IMR-90 (cell line): ENCODE measurements around the gene NPPB. TPM values are rescaled to one million over a fixed set of nuclear protein-coding genes. Genes with fewer than 3 reads are reported as not detected.

Experiments used
- ATAC-seq: fragments of 200-7000 bp; cut with Tn5 transposase; 2 replicates; pipeline ENCODE4 v1.9.1; 2020; ENCODE audit warnings: low read depth, mild to moderate bottlenecking, moderate library complexity
- BruUV-seq: library from RNA; stranded (reverse); fragments of 400-500 nt; replicated peaks from 2 replicates; lab custom pipeline; 2021; lab: Mats Ljungman, UMichigan
- CTCF ChIA-PET: fragments of 300-600 bp; formaldehyde crosslinking; extraction: SDS; loops from one replicate; lab custom pipeline; 2021; ENCODE audit warnings: antibody characterized with exemption; lab: Yijun Ruan, JAX
- POLR2A ChIA-PET: fragments of 300-600 bp; sonication (Branson Sonifier 250); formaldehyde crosslinking; loops from one replicate; lab custom pipeline; 2022; ENCODE audit warnings: antibody characterized with exemption; ENCODE audit not compliant: unreplicated experiment; lab: Charles Lee
- DNase-seq: peaks from one replicate; pipeline ENCODE4 v3.0.0; 2013
- H2AFZ ChIP-seq: replicated peaks from 2 replicates; pipeline ENCODE3; 2013; ENCODE audit warnings: low read length, mild to moderate bottlenecking; ENCODE audit not compliant: poor library complexity
- H2AK5ac ChIP-seq: 2 replicates; pipeline ENCODE4 v1.6.1; 2013; ENCODE audit warnings: low read depth, low read length, inconsistent platforms
- H2AK9ac ChIP-seq: replicated peaks from 2 replicates; pipeline ENCODE3; 2013; ENCODE audit warnings: mild to moderate bottlenecking, low read depth, low read length, moderate library complexity; ENCODE audit not compliant: poor library complexity
- H2BK120ac ChIP-seq: 2 replicates; pipeline ENCODE4 v1.6.1; 2013; ENCODE audit warnings: low read depth, low read length, inconsistent platforms
- H2BK15ac ChIP-seq: 3 replicates; pipeline ENCODE4 v1.6.1; 2013; ENCODE audit warnings: low read depth, low read length, inconsistent platforms
- H2BK20ac ChIP-seq: 2 replicates; pipeline ENCODE4 v1.6.1; 2013; ENCODE audit warnings: low read depth, mild to moderate bottlenecking, inconsistent platforms, low read length, moderate library complexity
- H2BK5ac ChIP-seq: 2 replicates; pipeline ENCODE4 v1.6.1; 2013; ENCODE audit warnings: mild to moderate bottlenecking, low read depth, low read length, inconsistent platforms; ENCODE audit not compliant: poor library complexity, severe bottlenecking
- H3K14ac ChIP-seq: replicated peaks from 2 replicates; pipeline ENCODE4 v1.6.1; 2013; ENCODE audit warnings: low read depth, low read length, inconsistent platforms
- H3K18ac ChIP-seq: 2 replicates; pipeline ENCODE4 v1.6.1; 2013; ENCODE audit warnings: low read depth, low read length, control low read depth
- H3K23ac ChIP-seq: 2 replicates; pipeline ENCODE4 v1.6.1; 2013; ENCODE audit warnings: low read depth, low read length, inconsistent platforms
- H3K27ac ChIP-seq: 2 replicates; pipeline ENCODE4 v1.5.1; 2013; ENCODE audit warnings: mild to moderate bottlenecking, control low read depth, low read length; ENCODE audit not compliant: insufficient read depth
- H3K27me3 ChIP-seq: 2 replicates; pipeline ENCODE4 v1.6.1; 2013; ENCODE audit warnings: low read length; ENCODE audit not compliant: control insufficient read depth, insufficient read depth
- H3K36me3 ChIP-seq: 2 replicates; pipeline ENCODE4 v1.6.1; 2013; ENCODE audit warnings: low read length, mixed read lengths; ENCODE audit not compliant: control insufficient read depth, insufficient read depth
- H3K4ac ChIP-seq: 2 replicates; pipeline ENCODE4 v1.6.1; 2013; ENCODE audit warnings: low read depth, low read length, inconsistent platforms
- H3K4me1 ChIP-seq: 2 replicates; pipeline ENCODE4 v1.6.1; 2013; ENCODE audit warnings: low read length, mixed read lengths; ENCODE audit not compliant: control insufficient read depth, insufficient read depth
- H3K4me2 ChIP-seq: 2 replicates; pipeline ENCODE4 v1.6.1; 2013; ENCODE audit warnings: low read depth, mild to moderate bottlenecking, control low read depth, low read length, moderate library complexity
- H3K4me3 ChIP-seq: 2 replicates; pipeline ENCODE4 v1.5.1; 2013; ENCODE audit warnings: low read depth, mild to moderate bottlenecking, control low read depth, low read length, moderate library complexity; ENCODE audit not compliant: insufficient read depth
- H3K56ac ChIP-seq: 2 replicates; pipeline ENCODE4 v1.6.1; 2013; ENCODE audit warnings: low read length, inconsistent platforms; ENCODE audit not compliant: insufficient read depth; ENCODE audit errors: extremely low read depth
- H3K79me1 ChIP-seq, 2 experiments: 2 replicates each; pipeline ENCODE4 v1.6.1; 2013; ENCODE audit warnings: low read length in 2 of 2, inconsistent platforms in 1 of 2, low read depth in 1 of 2
- H3K9ac ChIP-seq: 2 replicates; pipeline ENCODE4 v1.6.1; 2013; ENCODE audit warnings: low read depth, low read length, control low read depth
- H3K9me1 ChIP-seq: 2 replicates; pipeline ENCODE4 v1.6.1; 2013; ENCODE audit warnings: low read length, inconsistent platforms; ENCODE audit not compliant: insufficient read depth
- H3K9me3 ChIP-seq: 2 replicates; pipeline ENCODE4 v1.6.1; 2013; ENCODE audit warnings: low read length; ENCODE audit not compliant: control insufficient read depth, insufficient read depth
- H4K20me1 ChIP-seq: 2 replicates; pipeline ENCODE4 v1.6.1; 2013; ENCODE audit warnings: low read length, inconsistent platforms; ENCODE audit not compliant: insufficient read depth
- H4K5ac ChIP-seq: 2 replicates; pipeline ENCODE4 v1.6.1; 2013; ENCODE audit warnings: mild to moderate bottlenecking, low read depth, low read length, control low read depth
- H4K8ac ChIP-seq, 2 experiments: 2 replicates each; pipeline ENCODE4 v1.6.1; 2013; ENCODE audit warnings: low read depth in 2 of 2, low read length in 2 of 2, control low read depth in 1 of 2, inconsistent platforms in 1 of 2
- H4K91ac ChIP-seq: 2 replicates; pipeline ENCODE4 v1.6.1; 2013; ENCODE audit warnings: low read depth, low read length, inconsistent platforms; ENCODE audit not compliant: insufficient read depth
- CHD1 ChIP-seq: IDR thresholded peaks from 2 replicates; pipeline ENCODE4 v1.6.1; 2012; ENCODE audit warnings: low read depth, low read length, improper control_type of control experiment
- RFX5 ChIP-seq: IDR thresholded peaks from 2 replicates; pipeline ENCODE4 v1.8.0; 2012; ENCODE audit warnings: low read depth, mild to moderate bottlenecking, low read length, moderate library complexity
- WGBS, 2 experiments: methylation state at CpG; one replicate each; pipeline versions ENCODE4 v1.1.5 to v1.1.7; 2013; ENCODE audit warnings: missing lambda C conversion rate in 2 of 2; ENCODE audit not compliant: insufficient read length in 1 of 2; ENCODE audit errors: extremely low coverage in 2 of 2; 5-methylcytosine and 5-hydroxymethylcytosine counted together
- dilution Hi-C: fragments of 300-500 bp; cut with HindIII; formaldehyde crosslinking; loops from one replicate; pipeline ENCODE4 v1.14.3; 2018; ENCODE audit warnings: low sequenced_read_pairs; ENCODE audit not compliant: unreplicated experiment
- in situ Hi-C: fragments of 300-500 bp; cut with MboI; formaldehyde crosslinking; loops from 3 replicates; pipeline ENCODE4 v1.14.3; 2019; ENCODE audit warnings: low sequenced_read_pairs, inconsistent platforms, mixed read lengths
- intact Hi-C: fragments of 100-400 bp; cut with micrococcal nuclease; formaldehyde crosslinking; loops from 2 replicates; pipeline ENCODE4 v1.10.0; 2022
- polyA plus RNA-seq, 3 experiments: library from polyadenylated mRNA; depleted of rRNA; stranded (reverse); fragments of >200 nt; gene quantifications; 2 replicates each; pipeline ENCODE4 v1.2.3, GENCODE V29; 2012; ENCODE audit warnings: low replicate concordance in 1 of 3
- total RNA-seq: library from RNA; depleted of rRNA; stranded (reverse); fragments of >200 nt; gene quantifications from 2 replicates; pipeline ENCODE4 v1.2.3, GENCODE V29; 2012

The NPPB gene
- total and polyA plus RNA-seq, 2 of the 4 experiments (the other 2 are of a cell fraction): not detected

DNA sequence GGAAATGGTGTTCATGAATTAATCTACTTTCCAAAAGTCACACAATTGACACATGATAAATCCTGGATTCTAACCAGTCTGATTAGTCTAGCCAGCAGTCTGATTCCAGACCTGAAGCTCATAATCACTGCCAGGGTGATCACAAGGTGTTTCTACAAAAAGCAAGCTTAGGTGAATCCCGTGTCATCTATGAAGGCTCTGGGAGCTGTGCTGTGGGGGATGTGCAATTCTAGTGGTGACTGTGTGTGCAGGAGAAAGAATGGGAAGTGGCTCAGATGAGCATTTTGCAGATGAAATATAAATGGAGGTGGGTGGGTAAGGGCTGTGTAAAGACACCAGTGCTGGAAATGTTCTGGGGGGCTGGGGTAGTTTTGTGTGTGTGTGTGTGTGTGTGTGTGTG lies 1.8 kb upstream of the NPPB start:
- Histone ChIP-seq H3K56ac (no peak overlapping the region), H2AFZ (no peak overlapping the region), H3K23ac (no peak overlapping the region), H2BK20ac (no peak overlapping the region), H4K91ac (no peak overlapping the region), H2AK9ac (no peak overlapping the region), H2BK120ac (no peak overlapping the region), H3K4ac (no peak overlapping the region), H3K4me1 (0 out of 2 replicates have a peak, but pooled peaks cover 1% of the 10 kb centered on the region), H4K20me1 (no peaks in the 10 kb centered on the region), H2BK15ac (no peak overlapping the region), H3K79me1 (no peaks in the 10 kb centered on the region), H3K9me3 (no peaks in the 10 kb centered on the region), H2BK5ac (no peak overlapping the region), H3K14ac (no peak overlapping the region), H3K9me1 (peaks cover 4% of the 10 kb centered on the region; the same call in 1 of the 2 replicates), H3K36me3 (no peaks in the 10 kb centered on the region), H4K8ac (no peak overlapping the region), H3K4me3 (no peak overlapping the region), H3K27ac (no peak overlapping the region), H2AK5ac (no peak overlapping the region), H4K5ac (no peak overlapping the region), H3K9ac (no peak overlapping the region), H3K4me2 (no peak overlapping the region), H3K27me3 (peaks cover 28% of the 10 kb centered on the region), H3K18ac (no peak overlapping the region)
- intact Hi-C loops: no loop called here
- ATAC-seq (no peak), DNase-seq (no peak)
- ChIA-PET POLR2A (no interaction called here), CTCF (no interaction called here)
- no TSS peak for BruUV-seq
- in situ Hi-C loops: no loop called here
- dilution Hi-C loops: no loop called here
- WGBS, 2 experiments: 56% methylated on average over 1 of the region's 1 CpG; no CpG with 5 or more reads in 1 of the 2 experiments
- TF ChIP-seq CHD1: no peak
- TF ChIP-seq RFX5: no peak
